Large intestine (tissue), 3 donors: ENCODE results near the gene TBC1D22A. TPM values are rescaled to one million over a fixed set of nuclear protein-coding genes. Genes with fewer than 3 reads are reported as not detected.
A peak's percentile ranks its signal among the peaks of the same experiment; 100 is the strongest.

Experiments
- DNase-seq, 2 donors: peaks; one replicate each; pipeline versions ENCODE4 v3.0.0 to v3.0.0-alpha.2; 2013
- H3K27ac ChIP-seq: one replicate; pipeline ENCODE4 v1.5.1; 2013; ENCODE audit warnings: low read length
- H3K27me3 ChIP-seq: 2 replicates; pipeline ENCODE4 v1.6.1; 2013; ENCODE audit warnings: low read length; ENCODE audit not compliant: control insufficient read depth, insufficient read depth
- H3K36me3 ChIP-seq: 2 replicates; pipeline ENCODE4 v1.6.1; 2013; ENCODE audit warnings: low read length; ENCODE audit not compliant: control insufficient read depth, insufficient read depth
- H3K4me1 ChIP-seq: one replicate; pipeline ENCODE4 v1.6.1; 2013; ENCODE audit warnings: low read length; ENCODE audit not compliant: control insufficient read depth, insufficient read depth
- H3K4me3 ChIP-seq: one replicate; pipeline ENCODE4 v1.5.1; 2013; ENCODE audit warnings: low read length
- H3K9me3 ChIP-seq: one replicate; pipeline ENCODE4 v1.6.1; 2013; ENCODE audit warnings: mild to moderate bottlenecking, low read depth, low read length, moderate library complexity; ENCODE audit not compliant: control insufficient read depth
- WGBS: methylation state at CpG from one replicate; pipeline ENCODE4 v1.1.5; 2013; ENCODE audit warnings: low lambda C conversion rate; ENCODE audit not compliant: insufficient coverage; 5-methylcytosine and 5-hydroxymethylcytosine counted together
- polyA plus RNA-seq: library from polyadenylated mRNA; unstranded; fragments of 120-200 nt; gene quantifications from one replicate; pipeline ENCODE4 v1.2.1, GENCODE V29; 2013

The TBC1D22A gene
- polyA plus RNA-seq, 1 donor, result 21.5 TPM

GRCh38 chr22:46971099-46971763, 208.8 kb downstream of the TBC1D22A start:
- Histone ChIP-seq H3K4me3 (no peak overlapping the region), H3K27ac (no peak overlapping the region), H3K27me3 (no peaks in the 10 kb centered on the region), H3K4me1 (peaks cover 9% of the 10 kb centered on the region), H3K9me3 (no peaks in the 10 kb centered on the region), H3K36me3 (peaks cover 18% of the 10 kb centered on the region)
- WGBS, result 0% methylated on average over 2 of the region's 17 CpGs
- DNase-seq, result peak; percentile 49 to 65

- WGBS, result no CpG with 5 or more reads among the region's 8 CpGs
Observed at GRCh38 chr22:46971764-46972125, 209.3 kb downstream of the TBC1D22A start.

GRCh38 chr22:46972256-46972655, 209.8 kb downstream of the TBC1D22A start:
- H3K27ac ChIP-seq, result no peak overlapping the region
- no peaks in the 10 kb centered on the region for H3K9me3 ChIP-seq
- no CpG with 5 or more reads among the region's 17 CpGs for WGBS
- H3K36me3 ChIP-seq, result peaks cover 22% of the 10 kb centered on the region
- no peaks in the 10 kb centered on the region for H3K27me3 ChIP-seq
- DNase-seq, result no peak
- peaks cover 9% of the 10 kb centered on the region for H3K4me1 ChIP-seq
- H3K4me3 ChIP-seq, result no peak overlapping the region

More at GRCh38 chr22:46971764-46972125, 209.3 kb downstream of the TBC1D22A start:
- Histone ChIP-seq H3K27me3 (no peaks in the 10 kb centered on the region), H3K9me3 (no peaks in the 10 kb centered on the region), H3K36me3 (peaks cover 21% of the 10 kb centered on the region), H3K4me3 (no peak overlapping the region), H3K27ac (no peak overlapping the region), H3K4me1 (peaks cover 9% of the 10 kb centered on the region)
- no peak for DNase-seq

GRCh38 chr22:46972901-46973831, 210.7 kb downstream of the TBC1D22A start:
- Histone ChIP-seq H3K27ac (no peak overlapping the region), H3K36me3 (peaks cover 26% of the 10 kb centered on the region), H3K4me3 (no peak overlapping the region), H3K27me3 (no peaks in the 10 kb centered on the region), H3K9me3 (no peaks in the 10 kb centered on the region), H3K4me1 (peaks cover 9% of the 10 kb centered on the region)
- no peak for DNase-seq
- WGBS, result 98% methylated on average over 4 of the region's 32 CpGs

- Histone ChIP-seq H3K36me3 (peaks cover 27% of the 10 kb centered on the region), H3K27ac (no peak overlapping the region), H3K4me1 (peaks cover 9% of the 10 kb centered on the region), H3K4me3 (no peak overlapping the region), H3K9me3 (no peaks in the 10 kb centered on the region), H3K27me3 (no peaks in the 10 kb centered on the region)
- WGBS, result no CpG with 5 or more reads among the region's 20 CpGs
- no peak for DNase-seq
Observed at GRCh38 chr22:46974077-46974476, 211.6 kb downstream of the TBC1D22A start.

GRCh38 chr22:46974631-46975585, 212.5 kb downstream of the TBC1D22A start:
- no CpG with 5 or more reads among the region's 24 CpGs for WGBS

GRCh38 chr22:46976143-46976542, 213.7 kb downstream of the TBC1D22A start:
- H3K27ac ChIP-seq, result no peak overlapping the region
- H3K9me3 ChIP-seq, result no peaks in the 10 kb centered on the region
- no peaks in the 10 kb centered on the region for H3K27me3 ChIP-seq
- no peak for DNase-seq
- peaks cover 35% of the 10 kb centered on the region for H3K36me3 ChIP-seq
- WGBS, result no CpG with 5 or more reads among the region's 13 CpGs
- no peak overlapping the region for H3K4me3 ChIP-seq
- peaks cover 6% of the 10 kb centered on the region for H3K4me1 ChIP-seq

More at GRCh38 chr22:46974631-46975585, 212.5 kb downstream of the TBC1D22A start:
- DNase-seq, result no peak
- peaks cover 9% of the 10 kb centered on the region for H3K4me1 ChIP-seq
- no peak overlapping the region for H3K27ac ChIP-seq
- no peaks in the 10 kb centered on the region for H3K9me3 ChIP-seq
- no peaks in the 10 kb centered on the region for H3K27me3 ChIP-seq
- H3K36me3 ChIP-seq, result peaks cover 35% of the 10 kb centered on the region
- H3K4me3 ChIP-seq, result no peak overlapping the region

GRCh38 chr22:46976598-46976997, 214.1 kb downstream of the TBC1D22A start:
- H3K4me1 ChIP-seq, result peaks cover 1% of the 10 kb centered on the region
- no peaks in the 10 kb centered on the region for H3K27me3 ChIP-seq
- no peak overlapping the region for H3K27ac ChIP-seq
- no peak overlapping the region for H3K4me3 ChIP-seq
- 100% methylated on average over 1 of the region's 10 CpGs for WGBS
- no peaks in the 10 kb centered on the region for H3K9me3 ChIP-seq
- no peak for DNase-seq
- peaks cover 35% of the 10 kb centered on the region for H3K36me3 ChIP-seq

- no peak overlapping the region for H3K27ac ChIP-seq
- H3K4me1 ChIP-seq, result no peaks in the 10 kb centered on the region
- H3K4me3 ChIP-seq, result no peak overlapping the region
- H3K9me3 ChIP-seq, result no peaks in the 10 kb centered on the region
- no peak for DNase-seq
- no CpG with 5 or more reads among the region's 14 CpGs for WGBS
- H3K27me3 ChIP-seq, result no peaks in the 10 kb centered on the region
- peaks cover 35% of the 10 kb centered on the region for H3K36me3 ChIP-seq
Observed at GRCh38 chr22:46977656-46978343, 215.3 kb downstream of the TBC1D22A start.
